Stimulated activated CD8-positive, alpha-beta memory T cell treated with anti-CD3 and anti-CD28 coated beads, Interleukin-7, amount 100 ng/mL, for 24 hours (primary cell): ENCODE results near the gene MYO10.
"Not testable (repeated sequence)": the region's sequence is repeated elsewhere in the genome, so short reads cannot be mapped to it uniquely, and the experiment has no call there.

Experiments used
- DNase-seq: peaks from one replicate; pipeline ENCODE4 v3.0.0-alpha.2; 2020; ENCODE audit warnings: low read depth

Gene MYO10

DNA sequence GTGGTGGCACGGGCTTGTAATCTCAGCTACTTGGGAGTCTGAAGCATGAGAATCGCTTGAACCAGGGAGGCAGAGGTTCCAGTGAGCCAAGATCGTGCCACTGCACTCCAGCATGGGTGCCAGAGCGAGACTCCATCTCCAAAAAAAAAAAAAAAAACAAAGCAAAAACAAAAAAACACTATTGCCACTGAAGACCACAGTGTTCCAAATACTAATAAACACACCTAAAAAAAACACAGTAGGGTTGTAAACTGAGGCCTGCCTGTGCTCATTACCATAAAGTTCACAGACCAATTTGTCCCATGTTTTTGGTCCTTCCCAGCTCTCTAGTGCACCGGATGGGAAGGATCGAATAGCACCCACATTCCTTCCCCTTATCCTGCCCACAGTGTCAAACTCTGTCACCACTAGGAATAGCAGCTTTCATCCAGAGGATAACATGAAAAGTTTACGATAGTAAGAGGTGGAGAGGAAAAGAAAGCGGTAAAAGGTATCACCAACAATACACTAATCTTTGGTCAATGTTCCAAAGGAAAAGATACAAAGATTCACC is 49.2 kb downstream of the MYO10 start:
- no peak for DNase-seq

DNA sequence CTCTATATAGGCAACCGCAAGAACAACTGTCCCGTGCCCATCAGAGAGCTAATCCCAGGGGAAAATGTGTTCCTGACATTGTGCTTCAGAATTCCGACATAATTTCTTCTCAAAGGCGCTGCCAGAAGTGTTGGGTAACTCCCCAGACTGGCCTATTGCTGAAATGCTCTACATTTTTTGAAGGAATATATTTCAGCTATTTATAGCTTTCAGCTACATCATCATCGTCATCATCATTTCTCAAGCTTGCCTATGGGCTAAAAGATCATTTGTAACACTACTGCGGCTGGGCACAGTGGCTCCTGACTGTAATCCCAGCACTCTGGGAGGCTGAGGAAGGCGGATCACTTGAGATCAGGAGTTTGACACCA is 49.7 kb downstream of the MYO10 start:
- no peak for DNase-seq

DNA sequence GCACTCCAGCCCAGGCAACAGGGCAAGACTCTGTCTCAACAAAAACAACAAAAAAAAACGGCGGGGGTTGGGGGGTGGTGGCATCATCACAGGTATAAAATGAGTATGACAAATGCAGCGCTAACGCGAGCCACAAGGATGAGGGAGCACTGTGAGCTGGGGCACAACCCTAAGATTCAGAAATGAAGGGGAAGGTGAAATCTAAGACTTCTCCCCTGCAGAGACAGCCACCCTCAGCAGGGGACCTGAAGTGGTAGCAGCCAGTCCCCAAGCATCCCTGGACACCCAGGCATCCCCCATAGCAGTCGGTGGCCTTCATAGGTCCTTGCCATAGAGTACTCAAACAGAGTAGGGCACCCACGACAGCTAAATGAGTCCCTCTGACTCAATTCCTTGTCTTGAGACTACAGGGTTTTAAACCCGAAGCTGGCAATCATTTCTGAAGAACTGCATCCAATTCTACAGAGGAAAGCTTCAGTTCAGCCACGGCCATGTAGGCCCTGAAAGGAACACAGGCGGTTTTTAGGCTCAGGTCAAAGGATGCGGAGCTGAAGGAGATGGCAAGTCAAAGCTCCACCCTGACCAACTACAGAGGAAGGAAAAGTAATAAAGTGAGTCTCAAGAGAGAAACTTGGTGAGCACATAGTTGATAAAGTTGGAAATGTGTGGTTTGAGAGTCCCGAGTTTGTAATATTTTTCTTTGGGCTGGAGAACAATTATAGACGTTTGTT is 50.3 kb downstream of the MYO10 start:
- DNase-seq: no peak

DNA sequence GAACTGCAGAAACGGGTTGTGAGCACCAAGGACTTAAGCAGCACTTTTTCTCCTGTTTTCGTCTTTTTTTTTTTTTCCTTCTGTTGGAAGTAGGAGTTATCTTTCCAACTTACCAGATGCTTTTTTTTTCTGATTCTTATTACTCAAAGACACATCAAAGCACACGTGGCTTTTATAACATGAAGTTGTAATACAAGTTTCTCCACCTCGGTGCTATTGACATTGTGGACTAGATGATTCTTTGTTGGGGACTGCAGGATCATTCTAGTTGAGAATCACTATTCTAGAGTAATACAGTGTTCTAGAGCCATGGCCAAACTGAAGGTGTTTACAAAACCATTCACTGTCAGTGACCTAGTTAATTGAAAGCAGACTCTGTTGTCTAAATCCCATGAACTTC is 51.5 kb downstream of the MYO10 start:
- DNase-seq: no peak

DNA sequence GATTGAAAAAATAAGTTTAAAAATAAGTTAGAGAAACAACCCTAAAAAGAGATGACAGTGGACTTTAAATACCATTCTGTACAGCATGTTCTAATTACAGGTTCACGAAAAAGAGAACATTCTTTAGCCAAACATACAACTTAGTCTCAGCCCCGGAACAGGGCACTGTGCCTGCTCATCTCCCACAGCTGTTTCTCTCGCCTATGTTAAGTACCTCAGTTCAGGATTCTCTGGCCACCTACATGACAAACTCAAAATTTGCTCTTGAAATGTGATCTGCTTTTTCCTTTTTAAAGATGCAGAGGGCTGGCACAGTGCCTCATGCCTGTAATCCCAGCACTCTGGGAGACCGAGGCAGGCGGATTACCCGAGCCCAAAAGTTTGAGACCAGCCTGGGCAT is 52.3 kb downstream of the MYO10 start:
- DNase-seq: no peak

DNA sequence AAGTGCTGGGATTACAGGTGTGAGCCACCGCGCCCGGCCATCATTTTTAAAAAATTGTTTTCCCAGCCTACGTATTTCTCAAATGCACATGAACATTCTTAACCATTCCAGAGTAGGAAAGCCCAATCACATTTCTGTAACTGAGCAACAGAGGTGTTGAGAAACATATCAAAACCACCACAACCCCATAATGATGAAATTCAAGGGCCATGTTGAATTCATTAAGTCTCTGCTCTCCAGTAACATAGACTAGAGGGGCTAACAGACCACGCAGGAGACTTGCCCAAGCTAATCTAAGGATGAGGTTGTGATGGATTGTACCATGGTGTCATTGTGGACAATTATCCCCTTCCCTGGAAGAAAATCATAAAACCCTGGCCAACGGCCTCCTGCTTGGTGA is 52.9 kb downstream of the MYO10 start:
- no peak for DNase-seq

DNA sequence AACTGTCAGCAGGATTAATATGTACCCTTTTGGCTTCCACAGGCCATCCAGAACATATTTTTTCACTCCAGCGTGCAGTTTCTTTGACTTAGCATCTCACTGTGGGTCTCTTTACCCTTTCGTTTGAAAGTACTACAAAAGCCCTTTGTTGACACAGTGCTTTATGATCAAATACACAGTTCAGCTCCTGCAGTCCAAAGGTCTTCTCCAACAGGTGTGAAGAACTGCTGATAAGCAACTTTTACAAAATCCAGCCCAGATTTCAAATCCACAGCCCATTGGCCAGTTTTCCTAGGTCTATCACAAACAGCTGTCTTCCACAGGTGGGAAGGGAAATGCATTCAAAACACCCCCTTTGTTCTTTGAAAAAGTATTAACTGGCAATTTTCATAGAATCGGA is 54.8 kb downstream of the MYO10 start:
- DNase-seq: no peak

DNA sequence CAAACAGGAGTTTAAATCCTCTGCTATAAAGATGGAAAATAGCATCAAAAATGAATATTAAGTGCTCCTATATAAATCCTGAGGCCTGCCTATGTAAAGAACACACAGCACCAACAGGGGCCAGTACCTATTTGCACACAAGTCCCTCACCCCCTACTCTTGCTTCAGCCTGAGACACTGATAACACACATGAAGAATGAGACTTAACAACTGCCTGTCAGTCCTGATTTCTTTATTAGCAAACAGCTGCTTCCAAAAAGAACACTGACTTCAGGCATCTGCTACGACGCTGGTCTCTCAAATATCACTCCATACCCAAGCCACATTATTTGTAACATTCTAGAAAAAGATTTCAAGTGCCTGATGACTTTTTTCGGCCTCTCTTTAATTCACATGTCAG is 55.5 kb downstream of the MYO10 start:
- no peak for DNase-seq

DNA sequence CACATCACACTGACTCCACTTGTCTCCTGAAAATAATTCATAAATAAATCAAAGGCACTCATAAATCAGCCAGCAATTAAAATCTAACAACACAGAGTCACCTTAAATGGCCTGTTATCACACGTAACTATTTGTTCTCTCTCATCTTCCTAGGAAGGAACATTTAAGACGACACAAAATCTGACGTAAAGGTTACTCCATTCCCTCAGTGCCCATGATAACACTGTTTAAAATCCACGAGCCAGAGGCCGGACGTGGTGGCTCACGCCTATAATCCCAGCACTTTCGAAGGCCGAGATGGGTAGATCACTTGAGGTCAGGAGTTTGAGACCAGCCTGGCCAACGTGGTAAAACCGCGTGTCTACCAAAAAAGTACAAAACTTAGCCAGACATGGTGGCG is 56.4 kb downstream of the MYO10 start:
- DNase-seq: no peak

DNA sequence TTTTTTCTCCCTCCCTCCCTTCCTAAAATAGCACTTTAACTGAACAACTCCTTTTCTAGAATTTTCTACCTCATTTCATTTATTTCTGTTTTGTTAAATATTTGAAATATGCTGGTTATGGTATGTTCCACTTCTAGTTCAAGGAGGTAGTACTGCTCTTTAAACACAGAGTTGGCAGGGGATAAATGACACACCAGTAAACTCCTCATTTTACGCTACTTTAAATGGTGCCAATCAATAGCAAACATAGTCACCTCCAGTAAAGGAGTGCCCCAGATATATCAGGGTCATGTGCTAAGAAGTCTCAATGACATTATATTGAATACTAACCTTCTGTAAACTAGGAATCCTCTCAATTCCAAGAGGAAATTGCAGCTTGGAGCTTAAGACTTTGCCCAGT is 56.9 kb downstream of the MYO10 start:
- DNase-seq: no peak

DNA sequence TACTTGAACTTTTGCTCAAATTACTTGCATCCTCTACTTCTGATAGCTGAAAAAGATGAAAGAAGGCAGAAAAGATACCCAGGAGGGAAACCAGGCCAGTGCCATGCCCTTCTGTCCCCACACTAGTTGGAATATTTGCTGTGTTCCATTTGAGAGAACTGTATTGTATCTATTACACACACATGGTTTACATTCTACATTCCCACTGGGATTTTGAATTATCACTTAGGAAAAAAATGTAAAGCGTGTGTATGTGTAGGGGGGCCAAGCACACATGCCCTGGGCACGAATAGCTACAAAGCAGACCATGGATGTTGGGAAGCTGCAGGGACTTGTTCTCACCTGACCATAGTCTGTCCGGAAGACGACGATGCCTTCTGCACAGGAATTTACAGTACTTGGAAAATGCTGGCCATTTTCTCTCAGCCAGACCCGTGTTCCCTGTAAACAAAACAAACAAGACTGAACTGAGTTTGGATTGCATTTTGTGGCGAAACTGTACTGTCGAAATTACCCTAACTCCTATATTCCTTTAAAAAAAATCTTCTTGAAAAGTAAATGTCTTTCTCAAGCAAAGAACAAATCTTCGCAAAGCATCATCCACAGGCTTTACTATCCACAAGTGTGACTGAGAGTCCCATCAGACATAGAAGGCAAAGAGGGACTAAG is 58.7 kb downstream of the MYO10 start:
- no peak for DNase-seq

DNA sequence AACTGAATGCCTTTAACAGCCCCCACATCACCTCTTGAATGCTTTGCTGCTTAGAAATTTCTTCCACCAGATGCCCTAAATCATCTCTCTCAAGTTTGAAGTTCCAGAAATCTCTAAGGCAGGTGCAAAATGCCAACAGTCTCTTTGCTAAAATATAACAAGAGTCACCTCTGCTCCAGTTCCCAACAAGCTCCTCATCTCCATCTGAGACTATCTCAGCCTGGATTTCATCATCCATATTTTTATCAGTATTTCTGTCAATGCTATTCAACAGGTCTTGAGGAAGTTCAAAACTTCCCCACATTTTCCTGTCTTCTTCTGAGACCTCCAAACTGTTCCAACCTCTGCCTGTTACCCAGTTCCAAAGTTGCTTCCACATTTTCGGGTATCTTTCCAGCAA is 61.7 kb downstream of the MYO10 start:
- DNase-seq: not testable (repeated sequence)

DNA sequence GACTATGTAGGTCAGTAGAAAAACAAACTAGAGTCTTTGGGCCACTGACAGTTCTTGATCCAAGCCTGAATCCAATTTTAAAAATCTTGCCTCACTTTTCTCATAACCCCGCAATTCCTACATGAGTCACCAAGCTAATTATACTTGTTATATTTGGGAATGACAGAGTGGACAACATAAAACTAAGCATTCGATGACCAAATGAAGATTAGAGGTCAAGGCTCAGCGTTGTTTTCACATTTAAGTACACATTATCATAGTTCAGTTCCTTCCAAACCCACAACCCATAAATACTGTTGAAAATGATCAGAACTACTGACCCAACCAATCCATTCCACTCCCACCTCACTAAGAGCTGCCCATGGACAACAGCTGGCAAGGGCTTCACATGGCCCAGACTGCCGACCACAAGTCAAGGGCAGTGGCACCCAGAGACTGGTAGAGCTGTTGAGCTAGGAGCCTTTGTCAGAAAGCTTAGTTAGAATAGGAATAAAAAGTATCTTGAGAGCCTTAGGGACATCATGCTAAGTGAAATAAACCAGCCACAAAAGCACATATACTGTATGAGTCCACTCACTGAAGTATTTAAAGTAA is 64.2 kb downstream of the MYO10 start:
- no peak for DNase-seq

DNA sequence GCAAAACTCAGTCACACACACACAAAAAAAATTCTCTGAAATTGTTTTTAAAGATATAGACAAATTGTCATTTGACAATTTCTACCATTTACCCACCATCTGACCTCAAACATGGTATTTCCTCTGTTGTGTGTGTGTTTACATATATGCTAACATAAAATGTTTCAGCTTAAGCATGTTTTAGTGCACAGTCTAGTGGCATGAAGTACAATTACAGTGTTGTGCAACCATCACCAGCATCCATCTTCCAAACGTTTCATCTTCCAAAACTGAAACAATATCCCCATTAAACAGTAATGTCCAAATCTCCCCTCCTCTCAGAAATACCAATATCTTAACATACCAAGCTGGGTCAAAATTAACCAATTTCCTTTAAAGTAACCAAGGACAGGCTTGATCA is 65.2 kb downstream of the MYO10 start:
- DNase-seq: no peak

DNA sequence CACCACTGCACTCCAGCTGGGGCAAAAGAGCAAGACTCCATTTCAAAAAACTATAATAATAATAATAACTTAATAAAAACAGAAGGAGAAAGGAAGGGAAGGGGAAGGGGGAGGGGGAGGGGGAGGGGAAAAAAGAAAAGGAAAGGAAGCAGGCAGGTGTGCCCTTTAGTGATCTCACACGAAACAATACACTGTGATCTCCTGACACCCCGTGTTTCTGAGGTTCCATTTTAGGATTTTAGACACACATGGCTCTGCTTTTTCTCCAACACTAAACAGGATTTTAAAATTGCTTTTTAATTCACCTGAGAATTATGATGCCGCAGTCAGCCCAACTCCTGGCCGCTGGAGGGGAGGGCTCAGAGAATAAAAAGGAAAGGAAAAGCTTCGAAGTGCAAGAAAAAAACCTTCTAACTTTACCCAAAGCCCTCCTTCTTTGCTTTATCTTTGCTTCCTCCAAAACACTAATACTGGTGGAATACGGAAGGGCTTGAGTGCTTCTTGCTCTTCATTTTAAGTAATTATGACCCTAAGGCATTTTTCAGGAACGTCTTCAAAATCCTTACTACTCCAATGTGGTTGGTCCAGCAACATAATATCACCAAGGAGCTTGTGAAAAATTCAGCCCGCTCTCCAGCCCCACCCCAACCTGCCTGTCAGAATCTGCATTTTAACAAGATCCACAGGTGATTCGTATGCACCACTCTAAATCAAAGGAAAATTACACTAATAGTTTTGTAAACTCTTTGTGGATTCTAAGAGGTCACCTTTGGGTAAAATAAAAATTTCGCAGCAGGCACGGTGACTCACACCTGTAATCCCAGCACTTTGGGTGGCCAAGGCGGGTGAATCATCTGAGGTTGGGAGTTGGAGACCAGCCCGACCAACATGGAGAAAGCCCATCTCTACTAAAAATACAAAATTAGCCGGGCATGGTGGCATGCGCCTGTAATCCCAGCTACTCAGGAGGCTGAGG is 66.0 kb downstream of the MYO10 start:
- no peak for DNase-seq

DNA sequence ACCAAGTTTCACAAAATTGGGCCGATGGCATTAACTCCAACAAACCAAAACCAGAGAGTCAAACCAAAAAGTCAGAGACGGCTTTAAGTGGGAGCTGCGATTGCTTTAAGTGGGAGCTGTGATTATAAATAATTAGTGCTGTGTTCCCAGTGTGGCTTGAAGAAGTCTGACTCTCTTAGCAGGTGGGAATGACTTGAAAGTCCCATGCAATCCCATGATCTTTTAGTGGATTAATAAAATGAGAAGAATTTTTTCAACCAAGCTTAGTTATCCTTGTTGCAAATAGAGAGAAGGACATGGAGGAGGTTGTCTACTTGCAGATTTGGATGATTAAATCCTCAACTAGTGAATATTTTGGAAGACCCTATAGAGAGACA is 68.5 kb downstream of the MYO10 start:
- no peak for DNase-seq

DNA sequence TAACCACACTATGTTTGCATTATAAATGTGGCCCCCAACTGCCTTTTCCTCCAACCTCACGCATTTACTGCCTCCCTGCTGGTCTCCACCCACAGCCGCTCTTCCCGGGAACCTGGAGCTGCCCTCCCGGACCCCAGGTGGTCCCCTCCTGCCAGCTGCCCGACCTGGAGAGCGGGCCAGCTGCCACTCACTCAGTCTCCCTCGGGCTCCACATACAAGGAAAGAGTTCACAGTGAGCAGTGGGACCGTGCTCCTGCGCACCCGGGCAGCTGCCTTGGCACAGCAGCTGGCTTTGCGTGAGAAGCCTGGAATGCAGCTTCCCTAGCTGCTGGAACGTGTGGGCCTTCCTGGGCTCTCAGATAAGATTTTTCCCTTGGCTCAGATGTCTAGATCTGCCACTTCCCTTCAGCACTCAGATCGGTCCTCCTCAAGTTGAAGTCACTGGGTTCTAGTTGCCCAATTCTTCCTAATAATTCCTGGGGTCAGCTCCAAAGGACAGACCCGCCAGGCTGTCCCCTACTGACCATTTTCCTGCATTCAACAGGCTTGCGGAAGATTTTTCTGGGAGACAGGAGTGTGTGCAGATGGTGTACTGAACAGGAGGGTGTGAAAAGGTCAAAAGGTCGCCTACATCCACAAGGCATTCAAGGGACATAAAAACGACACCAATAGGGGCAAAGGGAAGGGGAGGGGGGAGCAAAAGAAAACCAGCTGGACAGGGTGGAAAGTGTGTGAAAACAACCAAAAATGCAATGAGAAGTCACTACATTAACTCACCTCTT is 69.1 kb downstream of the MYO10 start:
- no peak for DNase-seq

DNA sequence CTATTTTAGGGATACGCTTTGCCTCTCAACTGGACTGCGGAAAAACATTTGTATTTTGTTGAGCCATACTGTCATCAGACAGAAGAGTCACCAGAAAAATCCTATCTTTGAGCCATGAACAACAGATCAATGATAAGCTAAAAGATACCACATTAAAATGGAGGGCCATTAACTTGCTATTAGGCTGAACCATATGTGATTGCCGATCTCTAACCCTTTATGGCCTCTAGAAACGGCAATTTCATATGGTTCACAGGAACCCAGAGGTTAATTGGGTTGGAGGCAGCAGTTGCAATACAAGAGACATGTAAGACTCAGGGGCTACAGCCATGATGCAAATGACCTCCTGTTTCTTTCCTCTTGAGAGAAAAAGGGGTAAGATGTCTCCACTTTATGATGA is 69.8 kb downstream of the MYO10 start:
- no peak for DNase-seq

DNA sequence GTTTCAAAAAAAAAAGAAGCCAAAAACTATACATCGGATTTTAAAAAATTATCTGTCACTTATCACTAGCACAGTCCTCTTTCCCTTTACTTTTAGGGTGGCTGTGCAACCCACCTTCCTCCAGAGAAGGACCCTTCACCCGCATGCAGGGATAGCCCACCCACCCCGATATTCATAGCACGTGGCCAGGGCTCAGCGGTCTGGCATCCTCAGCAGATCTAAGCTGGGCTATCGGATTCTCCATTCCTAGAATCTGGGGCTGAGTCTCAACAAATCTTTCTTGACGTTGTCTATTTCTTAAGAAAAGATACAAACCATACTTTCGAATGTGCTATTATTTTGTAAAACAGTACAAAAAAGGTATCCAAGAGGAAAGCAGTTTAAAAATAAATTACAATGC is 70.9 kb downstream of the MYO10 start:
- DNase-seq: no peak

DNA sequence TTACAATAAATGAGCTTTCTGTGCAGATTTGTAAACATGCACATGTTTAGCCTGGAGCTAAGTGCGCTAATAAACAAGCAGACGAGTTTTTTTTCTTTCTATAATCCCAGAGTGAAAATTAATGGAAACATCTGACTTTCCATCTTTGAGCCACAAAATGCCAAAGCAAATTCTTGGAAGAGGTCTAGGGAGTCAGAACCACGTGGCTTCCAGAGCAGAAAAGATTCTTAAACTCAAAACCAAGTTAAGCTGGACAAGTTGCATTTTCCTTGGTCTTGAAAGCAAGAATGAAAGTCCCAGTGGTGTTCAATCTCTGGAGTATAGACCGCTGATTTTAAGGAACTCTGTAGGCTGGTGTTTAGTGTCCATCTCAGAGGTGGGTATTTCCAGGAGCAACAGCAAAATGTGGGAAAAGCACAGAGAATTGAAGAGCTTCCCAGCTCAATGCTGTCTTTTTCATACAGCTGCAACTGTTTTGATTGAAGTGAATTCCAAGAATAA is 71.4 kb downstream of the MYO10 start:
- DNase-seq: no peak

DNA sequence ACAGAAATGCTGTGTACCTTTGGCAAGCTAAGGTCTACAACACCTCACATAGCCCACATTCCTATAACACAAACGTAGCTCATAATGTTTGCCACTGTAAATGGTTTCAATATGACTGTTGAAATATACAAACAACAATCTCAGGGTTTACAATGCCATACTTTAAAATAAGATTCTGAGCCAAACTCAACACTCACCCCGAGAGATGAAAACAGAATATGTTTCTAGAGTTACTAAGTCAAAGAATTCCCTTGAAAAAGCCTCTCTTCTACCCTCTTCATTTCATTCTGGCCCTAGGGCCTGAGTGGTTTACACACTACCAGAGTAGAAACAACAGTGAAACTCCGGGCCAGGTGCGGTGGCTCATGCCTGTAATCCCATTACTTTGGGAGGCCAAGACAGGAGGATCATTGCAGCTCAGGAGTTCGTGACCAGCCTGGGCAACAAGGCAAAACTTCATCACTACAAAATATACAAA is 72.6 kb downstream of the MYO10 start:
- no peak for DNase-seq
